Left lung (tissue), 14 donors: ENCODE measurements around the gene MRPS27. TPM values are rescaled to one million over a fixed set of nuclear protein-coding genes. Genes with fewer than 3 reads are reported as not detected.

Source experiments
- ATAC-seq: fragments of 200-7000 bp; cut with Tn5 transposase; one replicate; pipeline ENCODE4 v1.9.1; 2020; ENCODE audit warnings: moderate library complexity
- DNase-seq, 4 donors: peaks; one replicate each; pipeline ENCODE4 v3.0.0-alpha.2; 2013 to 2020
- H3K27ac ChIP-seq, 2 donors: fragments of 200-600 bp; sonication (generic) in 1 of 2; one replicate each; pipeline versions ENCODE4 v1.5.0 to v1.8.0; 2020 to 2021
- H3K27me3 ChIP-seq, 2 donors: fragments of 200-600 bp; sonication (generic) in 1 of 2; one replicate each; pipeline versions ENCODE4 v1.5.0 to v1.8.0; 2020 to 2021
- H3K36me3 ChIP-seq, 2 donors: fragments of 200-600 bp; sonication (generic) in 1 of 2; one replicate each; pipeline versions ENCODE4 v1.5.0 to v1.8.0; 2020 to 2021
- H3K4me1 ChIP-seq, 2 donors: fragments of 200-600 bp; one replicate each; pipeline ENCODE4 v1.8.0; 2021
- H3K4me3 ChIP-seq, 2 donors: fragments of 200-600 bp; sonication (generic) in 1 of 2; one replicate each; pipeline versions ENCODE4 v1.5.0 to v1.8.0; 2020 to 2021; ENCODE audit warnings: mild to moderate bottlenecking in 1 of 2
- H3K9me3 ChIP-seq, 2 donors: fragments of 200-600 bp; sonication (generic) in 1 of 2; one replicate each; pipeline versions ENCODE4 v1.5.0 to v1.8.0; 2020 to 2021
- CTCF ChIP-seq, 2 donors: fragments of 200-600 bp; sonication (generic) in 1 of 2; IDR thresholded peaks; one replicate each; pipeline versions ENCODE4 v1.5.0 to v1.8.0; 2021; ENCODE audit warnings: antibody characterized with exemption in 2 of 2
- intact Hi-C, 2 donors: fragments of 100-400 bp; cut with DNase I; formaldehyde crosslinking; loops; one replicate each; pipeline versions ENCODE4 v1.11.2 to v1.14.2; 2022
- long read RNA-seq, 12 donors: library from polyadenylated mRNA in 2 of 12; unstranded in 2 of 12; transcript quantifications; one replicate each; pipeline ENCODE4 v2.0.0 and lab custom pipeline, GENCODE V29; 2019 to 2026
- polyA plus RNA-seq, 6 donors: library from polyadenylated mRNA; unstranded; fragments of 120-200 nt; gene quantifications; one replicate each; pipeline ENCODE4 v1.2.1, GENCODE V29; 2013; ENCODE audit not compliant: insufficient read length in 6 of 6
- total RNA-seq, 2 donors: library from RNA; stranded (reverse); fragmentation: NEBNext Ultra II Directional; extraction: Animal tissue kit (Norgen Biotek cat#: 25700); gene quantifications; one replicate each; pipeline ENCODE4 v1.2.1, GENCODE V29; 2021
- donor health status: DM: no; HTN: yes; CAD: no.
- donor health status: DM: no; HTN: no; CAD: no.

Gene MRPS27
- total RNA-seq (10 to 100 TPM; 44.1 to 46.2 TPM), polyA plus RNA-seq (10 to 100 TPM; 60.4 to 79.8 (median 69.9) TPM)
- long read RNA-seq, donor 1, transcript MRPS27-201 (11 exons, 2,785 nt) = major isoform, 22 of 49 reads
- long read RNA-seq, donor 1, partial matches to known transcripts = 20 of 49 reads
- long read RNA-seq, donor 1, other reads (novel, unspliced or antisense) = 0 of 49 reads
- long read RNA-seq, donor 2, transcript MRPS27-201 (11 exons, 2,785 nt) = major isoform, 26 of 36 reads
- long read RNA-seq, donor 2, partial matches to known transcripts = 7 of 36 reads
- long read RNA-seq, donor 2, other reads (novel, unspliced or antisense) = 0 of 36 reads
- long read RNA-seq, donor 3, transcript MRPS27-201 (11 exons, 2,785 nt) = major isoform, 15 of 22 reads
- long read RNA-seq, donor 3, partial matches to known transcripts = 7 of 22 reads
- long read RNA-seq, donor 3, other reads (novel, unspliced or antisense) = 0 of 22 reads
- long read RNA-seq, donor 4, transcript MRPS27-201 (11 exons, 2,785 nt) = major isoform, 11 of 17 reads
- long read RNA-seq, donor 4, partial matches to known transcripts = 2 of 17 reads
- long read RNA-seq, donor 4, other reads (novel, unspliced or antisense) = 3 of 17 reads
- long read RNA-seq, donor 5, transcript MRPS27-201 (11 exons, 2,785 nt) = major isoform, 15 of 35 reads
- long read RNA-seq, donor 5, partial matches to known transcripts = 20 of 35 reads
- long read RNA-seq, donor 5, other reads (novel, unspliced or antisense) = 0 of 35 reads
- long read RNA-seq, donor 6, transcript MRPS27-201 (11 exons, 2,785 nt) = major isoform, 12 of 13 reads
- long read RNA-seq, donor 6, partial matches to known transcripts = 0 of 13 reads
- long read RNA-seq, donor 6, other reads (novel, unspliced or antisense) = 0 of 13 reads
- long read RNA-seq, donor 7, partial matches to known transcripts = 0 of 4 reads
- long read RNA-seq, donor 7, other reads (novel, unspliced or antisense) = 0 of 4 reads
- long read RNA-seq, donor 8, transcript MRPS27-201 (11 exons, 2,785 nt) = major isoform, 15 of 35 reads
- long read RNA-seq, donor 8, partial matches to known transcripts = 18 of 35 reads
- long read RNA-seq, donor 8, other reads (novel, unspliced or antisense) = 0 of 35 reads
- long read RNA-seq, donor 9 = 0 reads
- long read RNA-seq, donor 10, transcript MRPS27-201 (11 exons, 2,785 nt) = major isoform, 8 of 12 reads
- long read RNA-seq, donor 10, partial matches to known transcripts = 0 of 12 reads
- long read RNA-seq, donor 10, other reads (novel, unspliced or antisense) = 4 of 12 reads
- long read RNA-seq, donor 11, transcript MRPS27-201 (11 exons, 2,785 nt) = major isoform, 11 of 49 reads
- long read RNA-seq, donor 11, partial matches to known transcripts = 8 of 49 reads
- long read RNA-seq, donor 11, other reads (novel, unspliced or antisense) = 28 of 49 reads
- long read RNA-seq, donor 12, transcript MRPS27-201 (11 exons, 2,785 nt) = major isoform, 15 of 41 reads
- long read RNA-seq, donor 12, partial matches to known transcripts = 25 of 41 reads
- long read RNA-seq, donor 12, other reads (novel, unspliced or antisense) = 0 of 41 reads

- intact Hi-C loops = no loop called here
Observed at GRCh38 chr5:72319976-72320752, at the start of gene MRPS27, which contains the start of gene PTCD2. Gene MRPS27 (minus strand): TSS chr5:72320240. CDS start chr5:72320221, 19 bp downstream. Gene PTCD2 (plus strand): TSS chr5:72320373. CDS start chr5:72320383, 10 bp downstream.

GRCh38 chr5:72369711-72370110, 49.7 kb upstream of the MRPS27 start:
- intact Hi-C loops = loop anchor here in 1 of 2 donors (5.0 kb wide), 1 partner anchor 153 kb away; no protein-coding TSS in a partner anchor
- ATAC-seq = no peak
- Histone ChIP-seq H3K4me3 (no peak overlapping the region), H3K4me1 (peaks cover 0 to 40% of the 10 kb centered on the region in 2 donors), H3K9me3 (no peaks in the 10 kb centered on the region), H3K36me3 (no peaks in the 10 kb centered on the region), H3K27ac (no peak overlapping the region), H3K27me3 (no peaks in the 10 kb centered on the region)
- no peak for TF ChIP-seq CTCF (IDR thresholded peaks at IDR 0.05)
- DNase-seq = no peak

More at GRCh38 chr5:72319976-72320752, at the start of gene MRPS27, which contains the start of gene PTCD2:
- H3K4me3 ChIP-seq = peak within 1 kb of the TSS; percentile 63 to 77
- H3K4me1 ChIP-seq = peaks cover 0 to 38% of the 10 kb centered on the region in 2 donors
- peak; percentile 95 to 98 (median 96) for DNase-seq
- peak within 1 kb of the TSS; percentile 67 to 81 for H3K27ac ChIP-seq
- no peak for TF ChIP-seq CTCF (IDR thresholded peaks at IDR 0.05)
- peaks cover 0 to 20% of the 10 kb centered on the region in 2 donors for H3K36me3 ChIP-seq
- H3K9me3 ChIP-seq = no peaks in the 10 kb centered on the region
- no peaks in the 10 kb centered on the region for H3K27me3 ChIP-seq
- peak; percentile 100 for ATAC-seq

GRCh38 chr5:72369301-72369700, 49.3 kb upstream of the MRPS27 start:
- TF ChIP-seq CTCF (IDR thresholded peaks at IDR 0.05) = no peak
- ATAC-seq (no peak), DNase-seq (no peak)
- Histone ChIP-seq H3K27me3 (no peaks in the 10 kb centered on the region), H3K9me3 (no peaks in the 10 kb centered on the region), H3K36me3 (no peaks in the 10 kb centered on the region), H3K27ac (no peak overlapping the region), H3K4me1 (peaks cover 0 to 40% of the 10 kb centered on the region in 2 donors), H3K4me3 (no peak overlapping the region)
- intact Hi-C loops = loop anchor here in 1 of 2 donors (5.0 kb wide), 1 partner anchor 153 kb away; no protein-coding TSS in a partner anchor

GRCh38 chr5:72368271-72368670, 48.2 kb upstream of the MRPS27 start:
- H3K27ac ChIP-seq = no peak overlapping the region
- ATAC-seq = no peak

More at GRCh38 chr5:72368271-72368670, 48.2 kb upstream of the MRPS27 start:
- no peak for DNase-seq
- Histone ChIP-seq H3K9me3 (no peaks in the 10 kb centered on the region), H3K36me3 (no peaks in the 10 kb centered on the region), H3K4me3 (no peak overlapping the region), H3K27me3 (no peaks in the 10 kb centered on the region), H3K4me1 (peaks cover 0 to 40% of the 10 kb centered on the region in 2 donors)
- TF ChIP-seq CTCF (IDR thresholded peaks at IDR 0.05) = no peak
- intact Hi-C loops = loop anchor here in 1 of 2 donors (5.0 kb wide), 1 partner anchor 154 kb away; no protein-coding TSS in a partner anchor
